Activated CD8-positive, alpha-beta T cell treated with anti-CD3 and anti-CD28 coated beads for 36 hours (primary cell): ENCODE measurements around the gene MDM1. TPM values are rescaled to one million over a fixed set of nuclear protein-coding genes. Genes with fewer than 3 reads are reported as not detected.
A peak's percentile ranks its signal among the peaks of the same experiment; 100 is the strongest.

Experiments used
- ATAC-seq: fragments of 200-7000 bp; cut with Tn5 transposase; one replicate; pipeline ENCODE4 v1.10.0; 2021; ENCODE audit warnings: mild to moderate bottlenecking, moderate library complexity
- CTCF ChIA-PET: fragments of 350-600 bp; sonication (Branson Sonifier 250); formaldehyde crosslinking; loops from one replicate; lab custom pipeline; 2021; ENCODE audit warnings: antibody characterized with exemption; lab: Charles Lee
- POLR2A ChIA-PET: fragments of 350-600 bp; sonication (Branson Sonifier 250); formaldehyde crosslinking; loops from one replicate; lab custom pipeline; 2021; ENCODE audit warnings: antibody characterized with exemption; lab: Charles Lee
- DNase-seq: peaks from one replicate; pipeline ENCODE4 v3.0.0-alpha.2; 2020
- H3K27ac Mint-ChIP-seq: one replicate; pipeline ENCODE4 v1.8.0; 2021; ENCODE audit warnings: mild to moderate bottlenecking, mixed read lengths
- H3K27me3 Mint-ChIP-seq: one replicate; pipeline ENCODE4 v1.8.0; 2021; ENCODE audit warnings: mixed read lengths
- H3K36me3 Mint-ChIP-seq: one replicate; pipeline ENCODE4 v1.8.0; 2021; ENCODE audit warnings: low read depth, mixed read lengths
- H3K4me1 Mint-ChIP-seq: one replicate; pipeline ENCODE4 v1.8.0; 2021; ENCODE audit warnings: low read depth, mixed read lengths
- H3K4me3 Mint-ChIP-seq: one replicate; pipeline ENCODE4 v1.8.0; 2021; ENCODE audit warnings: mild to moderate bottlenecking, moderate library complexity, mixed read lengths
- H3K9me3 Mint-ChIP-seq: one replicate; pipeline ENCODE4 v1.8.0; 2021; ENCODE audit warnings: mixed read lengths
- CTCF ChIP-seq: fragments of 200-600 bp; IDR thresholded peaks from one replicate; pipeline ENCODE4 v1.8.0; 2022; ENCODE audit warnings: antibody characterized with exemption, mild to moderate bottlenecking
- intact Hi-C: fragments of 100-400 bp; cut with micrococcal nuclease; formaldehyde crosslinking; loops from one replicate; pipeline ENCODE4 v1.10.0; 2022
- total RNA-seq, 2 experiments: library from RNA; stranded (reverse); gene quantifications; one replicate each; pipeline ENCODE4 v1.2.3, GENCODE V29; 2021

The MDM1 gene
- total RNA-seq, 2 experiments from 2014 or later = 15.4 to 17.9 TPM

- no peak for TF ChIP-seq CTCF
- Mint-ChIP-seq H3K4me3 (peak overlapping the region; percentile 83), H3K36me3 (peaks cover 6% of the 10 kb centered on the region), H3K27ac (no peak overlapping the region), H3K4me1 (peaks cover 40% of the 10 kb centered on the region), H3K9me3 (no peaks in the 10 kb centered on the region), H3K27me3 (no peaks in the 10 kb centered on the region)
- ChIA-PET POLR2A (interaction anchor here (0.8 to 1.6 kb wide), 6 partner anchors 107 to 476 kb away, joined by 3 to 6 read pairs (median 3); partner anchors contain the start of genes MDM2 and NUP107), CTCF (interaction anchor here (0.8 to 2.8 kb wide), 9 partner anchors 9 to 178 kb away, joined by 3 to 12 read pairs (median 4); no protein-coding TSS in a partner anchor)
- DNase-seq (peak; percentile 53), ATAC-seq (no peak)
- intact Hi-C loops = loop anchor here (5.0 kb wide), 1 partner anchor 476 kb away; the partner anchor contains the start of gene MDM2
These were observed 678 bp downstream of the MDM1 start for GRCh38 chr12:68331500-68331868.

GRCh38 chr12:68327896-68328295 lies 4.3 kb downstream of the MDM1 start:
- ChIA-PET CTCF (interaction anchor here (1.1 to 3.0 kb wide), 6 partner anchors 10 to 290 kb away, joined by 3 to 10 read pairs (median 3); no protein-coding TSS in a partner anchor), POLR2A (interaction anchor here (0.6 to 0.9 kb wide), 2 partner anchors 38 to 68 kb away, joined by 4 read pairs; no protein-coding TSS in a partner anchor)
- no peaks in the 10 kb centered on the region for H3K9me3 Mint-ChIP-seq
- H3K4me1 Mint-ChIP-seq = peaks cover 24% of the 10 kb centered on the region
- intact Hi-C loops = no loop called here
- peaks cover 13% of the 10 kb centered on the region for H3K36me3 Mint-ChIP-seq
- no peaks in the 10 kb centered on the region for H3K27me3 Mint-ChIP-seq
- no peak for ATAC-seq
- DNase-seq = no peak
- no peak overlapping the region for H3K27ac Mint-ChIP-seq
- TF ChIP-seq CTCF = no peak
- H3K4me3 Mint-ChIP-seq = no peak overlapping the region

- Mint-ChIP-seq H3K36me3 (peaks cover 13% of the 10 kb centered on the region), H3K9me3 (no peaks in the 10 kb centered on the region), H3K27ac (no peak overlapping the region), H3K4me3 (no peak overlapping the region), H3K4me1 (peaks cover 21% of the 10 kb centered on the region), H3K27me3 (no peaks in the 10 kb centered on the region)
- ATAC-seq = no peak
- POLR2A ChIA-PET = no interaction called here
- intact Hi-C loops = no loop called here
- CTCF ChIA-PET = interaction anchor here (1.1 to 1.4 kb wide), 6 partner anchors 9 to 289 kb away, joined by 3 to 7 read pairs (median 3); no protein-coding TSS in a partner anchor
- TF ChIP-seq CTCF = no peak
- no peak for DNase-seq
These were observed 5.4 kb downstream of the MDM1 start for GRCh38 chr12:68326716-68327115.

GRCh38 chr12:68325966-68326365 lies 6.2 kb downstream of the MDM1 start:
- ATAC-seq = no peak
- intact Hi-C loops = no loop called here
- H3K4me3 Mint-ChIP-seq = no peak overlapping the region
- no peak for DNase-seq
- ChIA-PET POLR2A (no interaction called here), CTCF (interaction anchor here (1.0 to 1.2 kb wide), 2 partner anchors 9 to 10 kb away, joined by 3 to 7 read pairs; no protein-coding TSS in a partner anchor)
- peaks cover 14% of the 10 kb centered on the region for H3K4me1 Mint-ChIP-seq
- no peak for TF ChIP-seq CTCF
- H3K36me3 Mint-ChIP-seq = peaks cover 13% of the 10 kb centered on the region
- H3K27me3 Mint-ChIP-seq = no peaks in the 10 kb centered on the region
- no peak overlapping the region for H3K27ac Mint-ChIP-seq
- H3K9me3 Mint-ChIP-seq = no peaks in the 10 kb centered on the region

GRCh38 chr12:68324531-68324930 lies 7.6 kb downstream of the MDM1 start:
- CTCF ChIA-PET = interaction anchor here (5.9 kb wide), 1 partner anchor 101 kb away, joined by 67 read pairs; no protein-coding TSS in a partner anchor
- DNase-seq = no peak
- intact Hi-C loops = no loop called here

More at GRCh38 chr12:68324531-68324930, 7.6 kb downstream of the MDM1 start:
- H3K9me3 Mint-ChIP-seq = no peaks in the 10 kb centered on the region
- POLR2A ChIA-PET = no interaction called here
- H3K4me1 Mint-ChIP-seq = peaks cover 9% of the 10 kb centered on the region
- peaks cover 13% of the 10 kb centered on the region for H3K36me3 Mint-ChIP-seq
- no peak overlapping the region for H3K4me3 Mint-ChIP-seq
- TF ChIP-seq CTCF = no peak
- no peak overlapping the region for H3K27ac Mint-ChIP-seq
- ATAC-seq = no peak
- H3K27me3 Mint-ChIP-seq = no peaks in the 10 kb centered on the region
